K562 (cell line): ENCODE measurements around the gene ADGRL3. TPM values are rescaled to one million over a fixed set of nuclear protein-coding genes. Genes with fewer than 3 reads are reported as not detected.

ENCODE experiments used
- ATAC-seq: fragments of 200-7000 bp; cut with Tn5 transposase; 3 replicates; pipeline ENCODE4 v1.9.1; 2020; ENCODE audit warnings: moderate library complexity
- BruUV-seq: library from RNA; stranded (reverse); fragments of 400-500 nt; replicated peaks from 2 replicates; lab custom pipeline; 2021; lab: Mats Ljungman, UMichigan
- CTCF ChIA-PET: fragments of 300-600 bp; formaldehyde crosslinking; extraction: SDS; loops from one replicate; lab custom pipeline; 2021; ENCODE audit warnings: low intra/inter-chr PET ratio; lab: Yijun Ruan, JAX
- POLR2A ChIA-PET: fragments of 300-600, 350-650 bp; sonication (Branson Sonifier 250); formaldehyde crosslinking; extraction: SDS; loops from one replicate; lab custom pipeline; 2021; ENCODE audit warnings: antibody characterized with exemption, inconsistent platforms; lab: Yijun Ruan, JAX
- DNase-seq, 4 experiments: peaks; one replicate each; pipeline versions ENCODE4 v3.0.0 to v3.0.0-alpha.2; 2011 to 2018; ENCODE audit warnings: low spot score in 3 of 4, mixed read lengths in 3 of 4; ENCODE audit errors: extremely low read depth in 1 of 4
- FAIRE-seq: peaks from 2 replicates; lab custom pipeline; 2011; peaks lifted over from hg19 to GRCh38; lab: Jason Lieb, UNC
- H2AFZ ChIP-seq: 2 replicates; pipeline ENCODE4 v1.6.0; 2011; ENCODE audit warnings: low read depth, low read length, control low read depth, inconsistent platforms
- H3K27ac ChIP-seq: fragments of 200-600 bp; 3 replicates; pipeline ENCODE4 v1.8.0; 2011; ENCODE audit warnings: low read depth, mild to moderate bottlenecking, control low read depth, inconsistent platforms, low read length, moderate library complexity, mixed read lengths; ENCODE audit errors: extremely low read depth
- H3K27me3 ChIP-seq, 2 experiments: fragments of 300-600 bp in 1 of 2; 2 replicates in 1 of 2; 3 replicates in 1 of 2; pipeline versions ENCODE4 v1.6.0 to v1.8.0; 2011; ENCODE audit warnings: inconsistent platforms in 2 of 2, low read length in 2 of 2, mild to moderate bottlenecking in 1 of 2, mixed read lengths in 1 of 2, moderate library complexity in 1 of 2; ENCODE audit not compliant: control insufficient read depth in 2 of 2, insufficient read depth in 2 of 2
- H3K36me3 ChIP-seq: fragments of 300-600 bp; 3 replicates; pipeline ENCODE4 v1.8.0; 2011; ENCODE audit warnings: mild to moderate bottlenecking, low read length, inconsistent platforms; ENCODE audit not compliant: control insufficient read depth, insufficient read depth
- H3K4me1 ChIP-seq, 2 experiments: fragments of 200-600 bp in 1 of 2; replicated peaks in 1 of 2; 2 replicates in 1 of 2; 3 replicates in 1 of 2; pipeline versions ENCODE4 v1.5.1 to v1.8.0; 2011; ENCODE audit warnings: inconsistent platforms in 2 of 2, low read length in 2 of 2, mild to moderate bottlenecking in 1 of 2, mixed read lengths in 1 of 2, moderate library complexity in 1 of 2; ENCODE audit not compliant: control insufficient read depth in 2 of 2, insufficient read depth in 2 of 2
- H3K4me2 ChIP-seq: 2 replicates; pipeline ENCODE4 v1.6.1; 2011; ENCODE audit warnings: low read length, control low read depth, inconsistent platforms, mixed read lengths; ENCODE audit not compliant: insufficient read depth
- H3K4me3 ChIP-seq: fragments of 200-600 bp; sonication (generic), shearing (Covaris generic); 2 replicates; pipeline ENCODE4 v1.5.1; 2016; ENCODE audit warnings: control low read depth, inconsistent platforms
- H3K79me2 ChIP-seq: fragments of 200-600 bp; 3 replicates; pipeline ENCODE4 v1.8.0; 2011; ENCODE audit warnings: low read length, inconsistent platforms; ENCODE audit not compliant: control insufficient read depth, insufficient read depth
- H3K9ac ChIP-seq, 2 experiments: 2 replicates each; pipeline versions ENCODE4 v1.6.0 to v1.6.1; 2011; ENCODE audit warnings: low read depth in 2 of 2, low read length in 2 of 2, control low read depth in 1 of 2, inconsistent platforms in 1 of 2, mild to moderate bottlenecking in 1 of 2, mixed read lengths in 1 of 2; ENCODE audit not compliant: insufficient read depth in 1 of 2
- H3K9me1 ChIP-seq: one replicate; pipeline ENCODE4 v1.6.0; 2011; ENCODE audit warnings: inconsistent platforms, mild to moderate bottlenecking, low read length, moderate library complexity; ENCODE audit not compliant: control insufficient read depth, insufficient read depth
- H3K9me3 ChIP-seq: replicated peaks from 2 replicates; pipeline ENCODE4 v1.5.1; 2011; ENCODE audit warnings: low read depth, low read length, inconsistent platforms; ENCODE audit not compliant: control insufficient read depth, insufficient read depth
- H4K20me1 ChIP-seq: replicated peaks from 2 replicates; pipeline ENCODE4 v1.6.1; 2011; ENCODE audit warnings: low read length, inconsistent platforms, mixed read lengths; ENCODE audit not compliant: control insufficient read depth, insufficient read depth
- FOXK1 ChIP-seq: sonication (generic); formaldehyde crosslinking; IDR thresholded peaks from 2 replicates; pipeline ENCODE4 v1.8.0; 2022; ENCODE audit warnings: missing genetic modification reagents, mild to moderate bottlenecking, borderline replicate concordance
- NFATC3 ChIP-seq: fragments of 450-650 bp; IDR thresholded peaks from 2 replicates; pipeline ENCODE4 v1.6.1; 2017; ENCODE audit warnings: mild to moderate bottlenecking
- NR3C1 ChIP-seq: sonication (generic); formaldehyde crosslinking; IDR thresholded peaks from 2 replicates; pipeline ENCODE4 v1.8.1; 2022; ENCODE audit warnings: missing genetic modification reagents
- PML ChIP-seq: IDR thresholded peaks from 2 replicates; pipeline ENCODE4 v1.6.1; 2012; ENCODE audit warnings: low read length, inconsistent platforms
- POLR2G ChIP-seq: fragments of 200-400 bp; formaldehyde crosslinking; IDR thresholded peaks from 2 replicates; pipeline ENCODE4 v1.6.1; 2017; ENCODE audit warnings: low read depth, mild to moderate bottlenecking, antibody characterized with exemption, low read length, moderate library complexity
- RBBP5 ChIP-seq: fragments of 200-600 bp; sonication (generic); IDR thresholded peaks from 2 replicates; pipeline ENCODE4 v1.6.1; 2012; ENCODE audit warnings: borderline replicate concordance, mild to moderate bottlenecking, low read length, control low read depth, inconsistent platforms; ENCODE audit not compliant: insufficient read depth, poor library complexity, severe bottlenecking
- SMARCC2 ChIP-seq: fragments of 450-650 bp; IDR thresholded peaks from 2 replicates; pipeline ENCODE4 v1.6.1; 2017; ENCODE audit warnings: antibody characterized with exemption, moderate library complexity, mild to moderate bottlenecking, low read depth
- ZBTB7A ChIP-seq: IDR thresholded peaks from 2 replicates; pipeline ENCODE4 v1.6.1; 2011; ENCODE audit warnings: low read depth, mild to moderate bottlenecking, low read length, moderate library complexity, borderline replicate concordance; ENCODE audit not compliant: control insufficient read depth
- ZNF165 ChIP-seq: fragments of 250-450 bp; sonication (Bioruptor Pico); IDR thresholded peaks from 2 replicates; pipeline ENCODE4 v1.4.0; 2020; ENCODE audit warnings: borderline replicate concordance
- ZNF436 ChIP-seq: fragments of 250-450, 450-650 bp; sonication (Bioruptor Pico); formaldehyde crosslinking; IDR thresholded peaks from 2 replicates; pipeline ENCODE4 v1.7.0; 2020; ENCODE audit warnings: mild to moderate bottlenecking
- WGBS: fragments of 100-300 bp; shearing (Covaris generic); methylation state at CpG from one replicate; pipeline ENCODE4 v1.1.6; 2016; ENCODE audit warnings: low coverage, mixed read lengths; ENCODE audit not compliant: insufficient coverage; ENCODE audit errors: missing lambda C conversion rate; 5-methylcytosine and 5-hydroxymethylcytosine counted together
- in situ Hi-C: fragments of 300-500 bp; cut with MboI; formaldehyde crosslinking; loops from 4 replicates; pipeline ENCODE4 v1.15.0; 2018; ENCODE audit warnings: inconsistent platforms, mixed read lengths
- intact Hi-C: fragments of 100-400 bp; cut with micrococcal nuclease; formaldehyde crosslinking; loops from 2 replicates; pipeline ENCODE4 v1.14.2; 2022
- polyA plus RNA-seq, 8 experiments: library from polyadenylated mRNA; depleted of rRNA in 4 of 8; stranded (reverse) in 5 of 8; unstranded in 3 of 8; fragments of >200 nt; fragmentation: Nextera tagmentation in 2 of 8; fragmentation: Illumina TruSeq in 1 of 8; extraction: Ambion mirVana in 2 of 8; extraction: Trizol in 1 of 8; gene quantifications; 2 replicates each; pipeline versions ENCODE4 v1.2.1 to v1.2.3, GENCODE V29; 2011 to 2014; ENCODE audit warnings: inconsistent platforms in 1 of 8, missing spikeins in 1 of 8
- total RNA-seq, 7 experiments: library from RNA; depleted of rRNA in 6 of 7; stranded (reverse); fragments of >200 nt in 6 of 7; fragmentation: Illumina TruSeq in 2 of 7; extraction: Trizol in 2 of 7; gene quantifications; 2 replicates each; pipeline versions ENCODE4 v1.2.1 to v1.2.3, GENCODE V29; 2011 to 2021; ENCODE audit warnings: low replicate concordance in 1 of 7
- TF ChIP-seq, protein P1 (sequence below), 2 experiments: fragments of 450-650 bp in 1 of 2; sonication (generic) in 1 of 2; formaldehyde crosslinking; conservative IDR thresholded peaks; 2 replicates each; pipeline versions ENCODE4 v1.4.0 to v1.8.1; 2020 to 2022; ENCODE audit warnings: mild to moderate bottlenecking in 1 of 2, missing genetic modification reagents in 1 of 2
- TF ChIP-seq, protein P2 (sequence below): sonication (generic); formaldehyde crosslinking; IDR thresholded peaks from 2 replicates; pipeline ENCODE4 v1.9.0; 2022; ENCODE audit warnings: mild to moderate bottlenecking, missing genetic modification reagents
- TF ChIP-seq, protein P3 (sequence below): IDR thresholded peaks from 3 replicates; pipeline ENCODE4 v1.6.1; 2011; ENCODE audit warnings: borderline replicate concordance, mild to moderate bottlenecking, moderate library complexity; ENCODE audit not compliant: insufficient read length; ENCODE audit errors: extremely low read depth

ADGRL3 gene
- total and polyA plus RNA-seq, 9 of the 15 experiments (the other 6 are each of a cell fraction or from before 2014, with no cell fraction given): 0.03 to 0.14 (median 0.04) TPM; not detected in 2

DNA sequence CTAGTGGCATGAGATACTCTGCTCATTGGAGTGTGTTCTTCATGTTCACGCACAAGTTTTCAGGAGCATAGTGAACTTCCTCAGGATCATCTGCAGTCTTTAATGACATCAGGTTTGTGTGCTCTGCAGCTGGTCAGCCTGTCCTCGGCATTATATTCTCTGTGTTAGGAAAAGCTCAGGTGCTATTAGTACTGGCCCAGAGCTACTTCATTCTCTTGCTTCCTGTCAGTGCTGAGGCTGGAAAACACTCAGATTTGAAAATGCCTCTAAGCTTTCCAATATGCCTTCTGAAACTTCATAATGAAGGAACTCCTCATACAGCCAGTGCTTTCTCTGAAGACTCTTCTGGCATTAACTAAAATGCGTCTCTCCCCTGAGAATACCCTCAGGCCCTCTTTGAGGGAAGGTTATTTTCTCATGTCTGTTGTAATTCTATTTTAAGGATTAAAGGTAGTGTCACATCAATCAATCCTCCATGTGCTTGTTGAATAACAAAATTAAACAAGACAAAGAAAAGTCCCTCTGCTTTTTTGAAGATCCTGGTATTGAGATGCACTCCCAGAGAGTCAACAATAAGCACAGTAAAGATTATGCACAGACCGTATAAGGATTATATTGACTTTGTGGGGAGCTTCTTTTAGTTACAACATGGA lies 666.4 kb downstream of the ADGRL3 start:
- CTCF ChIA-PET: no interaction called here
- ATAC-seq: no peak
- intact Hi-C loops: no loop called here

More for the DNA sequence above, 666.4 kb downstream of the ADGRL3 start:
- POLR2A ChIA-PET: no interaction called here
- no peaks in the 10 kb centered on the region for H3K27me3 ChIP-seq
- no peak overlapping the region for H3K9ac ChIP-seq
- no peaks in the 10 kb centered on the region for H3K9me3 ChIP-seq
- 3% methylated on average over 4 of the region's 4 CpGs for WGBS
- no peak for DNase-seq
- H3K4me2 ChIP-seq: no peak overlapping the region
- no peak for FAIRE-seq
- BruUV-seq: no TSS peak
- H3K4me3 ChIP-seq: no peak overlapping the region
- H3K9me1 ChIP-seq: no peaks in the 10 kb centered on the region
- H3K4me1 ChIP-seq: no peaks in the 10 kb centered on the region
- H3K36me3 ChIP-seq: no peaks in the 10 kb centered on the region
- H2AFZ ChIP-seq: no peak overlapping the region
- in situ Hi-C loops: no loop called here
- H4K20me1 ChIP-seq: no peaks in the 10 kb centered on the region
- H3K79me2 ChIP-seq: no peaks in the 10 kb centered on the region
- H3K27ac ChIP-seq: no peak overlapping the region
- TF ChIP-seq FOXK1 (CRISPR knock-in tag) (no peak), NR3C1 (no peak), PML (no peak), NFATC3 (no peak), ZNF436 (no peak), SMARCC2 (no peak), POLR2G (no peak), ZBTB7A (no peak), ZNF165 (CRISPR knock-in tag) (no peak), RBBP5 (no peak)
- TF ChIP-seq, protein P1, sequence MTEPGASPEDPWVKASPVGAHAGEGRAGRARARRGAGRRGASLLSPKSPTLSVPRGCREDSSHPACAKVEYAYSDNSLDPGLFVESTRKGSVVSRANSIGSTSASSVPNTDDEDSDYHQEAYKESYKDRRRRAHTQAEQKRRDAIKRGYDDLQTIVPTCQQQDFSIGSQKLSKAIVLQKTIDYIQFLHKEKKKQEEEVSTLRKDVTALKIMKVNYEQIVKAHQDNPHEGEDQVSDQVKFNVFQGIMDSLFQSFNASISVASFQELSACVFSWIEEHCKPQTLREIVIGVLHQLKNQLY (CRISPR knock-in tag; conservative IDR thresholded peaks at IDR 0.05): no peak
- TF ChIP-seq, protein P2, sequence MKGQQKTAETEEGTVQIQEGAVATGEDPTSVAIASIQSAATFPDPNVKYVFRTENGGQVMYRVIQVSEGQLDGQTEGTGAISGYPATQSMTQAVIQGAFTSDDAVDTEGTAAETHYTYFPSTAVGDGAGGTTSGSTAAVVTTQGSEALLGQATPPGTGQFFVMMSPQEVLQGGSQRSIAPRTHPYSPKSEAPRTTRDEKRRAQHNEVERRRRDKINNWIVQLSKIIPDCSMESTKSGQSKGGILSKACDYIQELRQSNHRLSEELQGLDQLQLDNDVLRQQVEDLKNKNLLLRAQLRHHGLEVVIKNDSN (CRISPR knock-in tag): no peak
- TF ChIP-seq, protein P3, sequence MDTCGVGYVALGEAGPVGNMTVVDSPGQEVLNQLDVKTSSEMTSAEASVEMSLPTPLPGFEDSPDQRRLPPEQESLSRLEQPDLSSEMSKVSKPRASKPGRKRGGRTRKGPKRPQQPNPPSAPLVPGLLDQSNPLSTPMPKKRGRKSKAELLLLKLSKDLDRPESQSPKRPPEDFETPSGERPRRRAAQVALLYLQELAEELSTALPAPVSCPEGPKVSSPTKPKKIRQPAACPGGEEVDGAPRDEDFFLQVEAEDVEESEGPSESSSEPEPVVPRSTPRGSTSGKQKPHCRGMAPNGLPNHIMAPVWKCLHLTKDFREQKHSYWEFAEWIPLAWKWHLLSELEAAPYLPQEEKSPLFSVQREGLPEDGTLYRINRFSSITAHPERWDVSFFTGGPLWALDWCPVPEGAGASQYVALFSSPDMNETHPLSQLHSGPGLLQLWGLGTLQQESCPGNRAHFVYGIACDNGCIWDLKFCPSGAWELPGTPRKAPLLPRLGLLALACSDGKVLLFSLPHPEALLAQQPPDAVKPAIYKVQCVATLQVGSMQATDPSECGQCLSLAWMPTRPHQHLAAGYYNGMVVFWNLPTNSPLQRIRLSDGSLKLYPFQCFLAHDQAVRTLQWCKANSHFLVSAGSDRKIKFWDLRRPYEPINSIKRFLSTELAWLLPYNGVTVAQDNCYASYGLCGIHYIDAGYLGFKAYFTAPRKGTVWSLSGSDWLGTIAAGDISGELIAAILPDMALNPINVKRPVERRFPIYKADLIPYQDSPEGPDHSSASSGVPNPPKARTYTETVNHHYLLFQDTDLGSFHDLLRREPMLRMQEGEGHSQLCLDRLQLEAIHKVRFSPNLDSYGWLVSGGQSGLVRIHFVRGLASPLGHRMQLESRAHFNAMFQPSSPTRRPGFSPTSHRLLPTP: no peak
